DMS53 (cell line): ENCODE data around the gene NR1D1.

ENCODE experiments used
- DNase-seq: peaks from one replicate; lab custom pipeline; 2025; lab: John Stamatoyannopoulos, UW

Gene NR1D1

DNA sequence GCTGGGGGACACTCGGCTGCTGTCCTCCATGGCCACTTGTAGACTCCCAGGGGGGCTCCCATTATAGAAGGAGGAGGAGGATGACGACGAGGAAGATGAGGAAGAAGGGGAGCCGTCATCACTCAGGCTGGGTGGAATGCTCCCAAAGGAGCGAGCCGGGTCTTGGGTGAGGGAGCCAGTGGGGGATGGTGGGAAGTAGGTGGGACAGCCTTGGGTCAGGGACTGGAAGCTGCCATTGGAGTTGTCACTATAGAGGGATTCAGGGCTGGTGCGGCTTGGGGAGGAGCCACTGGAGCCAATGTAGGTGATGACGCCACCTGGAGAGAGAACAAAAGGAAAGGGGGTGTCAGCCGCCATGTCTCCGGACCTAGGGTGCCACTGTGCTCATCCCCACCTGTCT lies 3.3 kb downstream of the NR1D1 start:
- DNase-seq = no peak

DNA sequence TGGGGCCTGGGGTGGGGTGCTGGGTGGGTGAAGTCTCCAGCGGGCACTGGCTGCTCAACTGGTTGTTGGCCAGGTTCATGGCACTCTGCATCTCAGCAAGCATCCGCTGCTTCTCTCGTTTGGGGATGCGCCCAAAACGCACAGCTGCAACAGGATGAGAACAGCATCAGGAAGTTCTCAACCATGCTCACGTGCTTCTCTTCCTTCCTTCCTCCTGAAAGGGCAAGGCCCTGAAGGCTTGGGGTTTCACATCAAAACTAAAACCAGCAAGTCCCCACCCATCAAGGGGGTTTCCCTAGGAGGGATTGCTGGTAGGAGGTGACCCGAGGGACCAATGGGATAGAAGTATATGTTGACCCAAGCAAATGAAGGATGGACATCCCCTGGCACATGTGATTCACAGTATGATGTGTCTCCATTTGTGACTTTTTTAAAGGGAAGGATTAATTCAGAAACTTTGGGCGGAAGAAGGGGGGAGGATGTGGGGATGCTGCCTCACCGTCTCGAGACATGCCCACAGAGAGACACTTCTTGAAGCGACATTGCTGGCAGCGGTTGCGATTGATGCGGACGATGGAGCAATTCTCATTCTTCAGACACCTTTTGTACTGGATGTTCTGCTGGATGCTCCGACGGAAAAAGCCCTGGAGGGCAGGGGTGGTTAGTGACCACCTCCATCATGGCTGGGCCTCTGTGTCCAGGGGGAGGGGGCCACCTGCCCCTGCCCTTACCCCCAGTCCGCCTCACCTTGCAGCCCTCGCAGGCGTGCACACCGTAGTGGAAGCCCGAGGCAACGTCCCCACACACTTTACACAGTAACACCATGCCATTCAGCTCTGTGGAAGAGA lies 4.2 kb downstream of the NR1D1 start:
- DNase-seq = no peak

DNA sequence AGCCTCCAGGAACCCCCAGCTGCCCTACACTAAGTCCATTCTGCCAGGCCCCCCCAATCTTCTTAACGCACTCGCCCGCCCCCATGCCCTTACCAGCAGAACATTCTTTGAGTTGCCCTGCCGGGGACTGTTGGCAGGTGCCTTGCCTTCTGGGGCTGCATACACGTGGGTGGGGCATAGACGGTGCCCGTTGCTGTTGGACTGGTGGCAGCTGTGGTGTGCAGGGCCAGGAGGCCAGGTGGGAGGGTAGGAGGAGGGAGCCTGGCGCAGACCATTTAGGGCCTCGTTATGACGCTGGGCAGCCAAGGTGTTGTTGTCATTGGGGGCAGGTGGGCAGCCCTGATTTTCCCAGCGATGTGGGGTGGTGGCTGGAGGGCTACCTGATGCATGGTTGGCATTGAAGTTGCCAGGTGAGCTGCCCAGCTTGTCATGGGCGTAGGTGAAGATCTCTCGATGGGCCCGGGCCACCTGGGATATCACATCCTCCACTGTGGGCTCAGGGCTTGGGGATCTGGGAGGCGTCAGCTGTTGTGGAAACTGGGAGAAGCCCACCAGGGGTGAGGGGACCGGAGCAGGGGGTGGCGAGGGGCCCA lies 4.9 kb downstream of the NR1D1 start:
- no peak for DNase-seq

DNA sequence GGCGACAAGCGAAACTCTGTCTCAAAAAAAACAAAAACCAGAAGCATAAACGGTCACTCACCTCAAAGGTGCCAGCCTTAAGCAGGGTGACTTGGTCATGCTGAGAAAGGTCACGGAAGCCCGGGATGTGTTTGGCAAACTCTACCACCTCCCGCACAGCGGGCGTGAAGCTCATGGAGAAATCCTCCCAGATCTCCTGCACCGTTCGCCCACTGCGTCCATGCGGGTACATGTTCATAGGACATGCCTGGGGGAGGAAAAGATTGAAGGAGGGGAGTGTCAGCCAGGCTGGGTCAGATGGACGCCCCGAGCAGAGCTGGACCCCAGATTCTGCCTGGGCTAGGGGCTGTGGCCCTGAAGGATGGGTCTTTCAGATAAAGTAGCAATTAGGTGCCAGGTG lies 5.5 kb downstream of the NR1D1 start:
- no peak for DNase-seq

DNA sequence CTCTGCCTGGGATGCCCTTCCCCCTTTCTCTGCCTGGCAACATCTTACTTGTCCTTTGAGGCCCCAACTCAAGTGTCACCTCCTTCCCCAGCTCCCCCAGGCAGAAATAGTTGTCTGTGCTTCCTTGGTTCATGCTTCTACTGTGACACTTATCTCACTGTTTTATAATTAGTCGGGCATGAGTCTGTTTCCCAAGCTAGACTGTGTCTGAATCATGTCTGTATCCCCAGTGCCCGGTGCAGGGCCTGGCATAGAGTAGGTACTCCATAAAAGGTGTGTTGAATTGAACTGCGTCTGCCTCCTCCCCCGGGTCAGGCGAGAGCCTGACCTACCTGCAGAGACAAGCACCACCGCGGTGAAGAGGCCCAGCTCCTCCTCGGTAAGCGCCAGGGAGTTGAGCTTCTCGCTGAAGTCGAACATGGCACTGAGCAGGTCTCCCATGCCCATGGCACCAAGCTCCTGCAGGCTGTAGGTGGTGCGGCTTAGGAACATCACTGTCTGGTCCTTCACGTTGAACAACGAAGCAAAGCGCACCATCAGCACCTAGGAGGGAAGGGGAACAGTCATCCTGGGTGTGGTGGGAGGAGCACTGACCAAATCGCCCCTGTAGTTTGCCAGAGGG lies 6.7 kb downstream of the NR1D1 start:
- DNase-seq = no peak

DNA sequence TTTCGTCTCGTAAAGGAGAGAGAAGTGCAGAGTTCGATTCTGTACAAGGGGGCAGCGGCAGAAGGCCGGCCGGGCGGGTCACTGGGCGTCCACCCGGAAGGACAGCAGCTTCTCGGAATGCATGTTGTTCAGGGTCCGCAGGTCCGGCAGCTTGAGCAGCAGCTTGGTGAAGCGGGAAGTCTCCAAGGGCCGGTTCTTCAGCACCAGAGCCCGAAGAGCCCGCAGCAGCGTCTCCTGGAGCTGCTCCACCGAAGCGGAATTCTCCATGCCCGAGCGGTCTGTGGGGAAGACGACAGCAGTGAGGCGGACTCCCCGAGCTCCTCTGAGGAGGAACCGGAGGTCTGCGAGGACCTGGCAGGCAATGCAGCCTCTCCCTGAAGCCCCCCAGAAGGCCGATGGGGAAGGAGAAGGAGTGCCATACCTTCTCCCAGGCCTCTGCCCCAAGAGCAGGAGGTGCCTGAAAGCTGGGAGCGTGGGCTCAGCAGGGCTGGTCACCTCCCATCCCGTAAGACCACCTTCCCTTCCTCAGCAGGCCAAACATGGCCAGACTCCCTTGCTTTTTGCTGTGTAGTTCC lies 7.3 kb downstream of the NR1D1 start:
- no peak for DNase-seq

DNA sequence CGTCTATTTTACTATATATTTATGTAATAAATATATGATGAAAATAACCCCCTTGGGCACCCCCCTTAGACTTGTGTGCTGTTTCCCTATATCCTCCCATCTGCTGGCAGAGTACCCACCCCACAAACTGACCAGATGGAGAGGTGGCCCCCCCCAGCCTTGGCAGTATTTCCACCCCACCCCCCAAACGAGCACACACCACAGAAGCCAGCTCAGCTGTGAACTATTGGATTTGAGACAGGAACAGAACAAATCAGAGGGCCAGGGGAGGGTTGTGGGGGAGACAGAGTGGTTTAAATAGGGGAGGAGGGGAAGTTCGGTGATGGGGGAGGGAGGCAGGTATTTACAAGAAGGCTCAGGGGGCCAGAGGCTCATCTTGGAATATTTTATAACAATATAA lies 7.8 kb downstream of the NR1D1 start:
- no peak for DNase-seq

DNA sequence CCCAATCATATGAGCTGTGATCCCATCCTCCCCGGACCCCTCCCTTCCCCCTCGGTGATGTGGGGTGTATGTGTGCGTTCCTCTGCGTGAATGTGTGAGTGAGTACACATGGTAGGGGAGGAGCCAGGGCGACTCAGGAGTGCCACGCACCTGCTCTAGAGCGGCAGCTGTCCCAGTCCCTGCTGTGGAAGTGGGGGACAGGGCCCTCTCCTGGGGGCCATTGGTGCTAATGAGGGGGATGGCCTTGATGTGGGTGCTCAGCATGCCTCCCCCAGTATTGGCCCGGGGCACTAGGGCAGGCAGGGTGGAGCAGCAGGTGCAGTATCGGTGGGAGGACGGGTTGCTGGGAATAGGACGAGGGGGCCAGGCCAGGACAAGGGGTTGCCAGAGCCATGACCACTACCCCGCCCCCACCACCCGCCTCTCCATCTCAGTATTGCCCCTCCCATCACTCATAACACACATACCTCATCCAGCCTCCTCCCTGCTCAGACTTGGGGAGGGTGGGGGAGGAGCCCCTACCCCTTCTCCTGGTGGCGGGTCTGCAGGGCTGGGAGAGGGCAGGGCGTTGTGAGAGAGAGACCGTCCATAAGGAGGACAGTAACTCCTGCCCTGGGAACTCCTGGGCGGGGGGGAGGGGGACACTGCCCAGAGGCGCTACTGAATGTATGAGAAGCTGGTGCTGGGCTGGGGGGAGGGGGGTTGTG lies 8.5 kb downstream of the NR1D1 start:
- peak; percentile 37 for DNase-seq

DNA sequence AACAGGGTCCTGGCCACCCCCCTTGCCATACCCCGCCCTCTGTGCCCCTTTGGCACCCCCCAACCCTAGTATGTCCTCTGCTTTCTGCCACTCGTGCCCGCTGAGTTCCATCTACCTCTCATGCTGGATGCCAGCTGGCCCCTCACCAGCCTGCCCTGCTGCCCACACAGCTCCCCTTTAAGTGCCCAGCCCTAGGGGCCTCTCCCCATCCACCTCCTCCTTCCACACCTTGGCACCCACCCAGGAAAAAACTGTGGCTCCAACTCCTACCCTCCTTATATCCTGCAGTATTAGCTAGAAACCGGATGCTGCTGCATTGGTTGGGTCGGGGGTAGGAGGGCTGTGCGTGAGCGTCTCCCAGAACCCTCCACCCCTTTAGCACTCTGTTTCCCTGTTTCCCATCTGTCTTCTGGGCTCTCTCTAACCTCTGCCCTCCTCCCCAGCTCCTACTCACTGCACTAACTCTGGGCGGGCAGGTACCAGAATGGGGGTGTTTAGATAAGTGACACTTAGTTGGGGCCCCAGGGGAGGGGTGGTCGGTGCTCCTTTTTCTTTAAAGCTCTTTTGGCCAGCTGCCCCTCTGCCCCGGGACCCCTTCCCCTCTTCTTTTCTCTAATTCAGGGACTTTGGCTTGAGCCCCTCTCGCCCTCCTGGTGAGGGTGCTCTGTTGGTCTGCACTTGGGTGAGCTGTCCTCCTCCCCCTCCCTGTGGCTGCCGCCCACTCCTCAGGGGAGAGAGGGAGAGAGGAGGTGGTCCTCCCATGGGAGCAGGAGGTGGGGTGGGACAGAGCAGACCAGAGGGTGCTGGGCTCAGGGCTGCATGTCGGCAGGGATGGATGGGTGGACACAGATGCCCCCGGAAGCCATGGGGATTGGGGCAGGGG lies 9.9 kb downstream of the NR1D1 start:
- no peak for DNase-seq

DNA sequence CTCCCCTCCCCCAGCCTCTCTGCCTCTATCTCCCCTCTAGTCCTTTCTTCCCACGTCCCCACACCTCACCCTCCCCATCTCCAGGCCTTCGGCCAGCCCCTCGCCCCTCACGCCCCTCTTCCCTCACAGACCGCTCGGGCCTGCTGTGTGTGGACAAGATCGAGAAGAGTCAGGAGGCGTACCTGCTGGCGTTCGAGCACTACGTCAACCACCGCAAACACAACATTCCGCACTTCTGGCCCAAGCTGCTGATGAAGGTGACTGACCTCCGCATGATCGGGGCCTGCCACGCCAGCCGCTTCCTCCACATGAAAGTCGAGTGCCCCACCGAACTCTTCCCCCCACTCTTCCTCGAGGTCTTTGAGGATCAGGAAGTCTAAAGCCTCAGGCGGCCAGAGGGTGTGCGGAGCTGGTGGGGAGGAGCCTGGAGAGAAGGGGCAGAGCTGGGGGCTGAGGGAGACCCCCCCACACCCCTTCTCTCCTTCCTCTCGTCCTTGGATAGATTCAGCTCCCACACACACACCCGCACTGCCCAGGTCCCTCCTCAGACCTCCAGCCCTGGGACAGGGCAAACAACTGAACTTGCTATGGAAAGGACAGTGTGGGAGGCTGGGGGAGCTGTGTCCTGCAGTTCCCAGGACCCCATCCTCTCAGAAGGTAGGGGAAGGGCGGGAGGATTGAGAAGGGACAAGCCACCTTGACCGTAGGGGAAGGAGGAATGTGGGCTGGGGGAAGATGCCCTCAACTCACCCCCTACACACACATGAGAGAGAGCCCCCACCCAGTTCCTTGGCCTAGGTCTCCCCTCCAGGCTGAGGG lies 11.1 kb downstream of the NR1D1 start:
- DNase-seq = no peak

DNA sequence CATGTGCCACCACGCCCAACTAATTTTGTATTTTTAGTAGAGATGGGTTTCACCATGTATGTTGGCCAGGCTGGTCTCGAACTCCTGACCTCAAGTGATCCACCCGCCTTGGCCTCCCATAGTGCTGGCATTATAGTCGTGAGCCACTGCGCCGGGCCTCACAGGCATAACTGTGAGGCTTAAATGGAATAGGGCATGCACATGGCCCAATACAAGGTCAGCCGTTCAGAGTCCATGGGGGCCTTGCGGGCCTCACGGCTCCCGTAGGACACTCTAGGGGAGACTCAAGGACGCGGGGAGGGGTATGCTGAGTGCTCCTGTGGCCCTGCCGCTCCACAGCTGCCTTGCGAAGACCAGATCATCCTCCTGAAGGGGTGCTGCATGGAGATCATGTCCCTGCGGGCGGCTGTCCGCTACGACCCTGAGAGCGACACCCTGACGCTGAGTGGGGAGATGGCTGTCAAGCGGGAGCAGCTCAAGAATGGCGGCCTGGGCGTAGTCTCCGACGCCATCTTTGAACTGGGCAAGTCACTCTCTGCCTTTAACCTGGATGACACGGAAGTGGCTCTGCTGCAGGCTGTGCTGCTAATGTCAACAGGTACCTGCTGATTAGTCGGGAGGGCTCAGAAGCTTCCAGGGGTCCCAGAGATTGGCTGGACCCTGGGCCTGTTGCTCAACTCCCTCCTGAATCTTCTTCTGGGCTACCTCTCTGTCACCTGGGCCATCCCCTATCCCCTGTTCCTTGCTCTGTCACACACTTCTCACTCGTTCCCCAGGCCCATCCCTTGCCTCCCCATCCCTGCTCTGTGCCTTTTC lies 12.3 kb downstream of the NR1D1 start:
- DNase-seq = no peak

DNA sequence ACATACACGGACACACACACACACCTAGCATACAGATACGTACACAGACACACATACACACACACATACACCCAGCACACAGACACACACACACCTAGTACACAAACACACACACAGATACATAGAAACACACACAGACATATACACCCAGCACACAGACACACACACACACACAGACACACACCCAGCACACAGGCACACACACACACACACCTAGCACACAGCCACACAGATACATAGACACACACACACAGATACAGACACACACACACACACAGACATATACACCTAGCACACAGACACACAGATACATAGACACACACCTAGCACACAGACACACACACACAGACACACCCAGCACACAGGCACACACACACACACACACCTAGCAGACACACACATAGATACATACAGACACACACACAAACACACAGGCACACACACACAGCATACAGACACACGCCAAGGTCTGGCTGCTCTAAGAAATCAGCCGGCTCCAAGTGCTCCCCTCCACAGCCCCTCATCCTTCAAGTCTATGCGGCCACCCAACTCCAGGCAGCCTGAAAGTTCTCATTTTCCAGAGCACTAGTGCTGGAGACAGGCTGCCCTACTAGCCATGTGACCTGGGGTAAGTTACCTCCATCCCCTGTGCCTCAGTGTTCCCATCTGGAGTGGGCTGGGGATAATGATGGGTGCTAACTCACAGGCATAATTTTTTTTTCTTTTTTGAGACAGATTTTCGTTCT lies 13.2 kb downstream of the NR1D1 start:
- no peak for DNase-seq

DNA sequence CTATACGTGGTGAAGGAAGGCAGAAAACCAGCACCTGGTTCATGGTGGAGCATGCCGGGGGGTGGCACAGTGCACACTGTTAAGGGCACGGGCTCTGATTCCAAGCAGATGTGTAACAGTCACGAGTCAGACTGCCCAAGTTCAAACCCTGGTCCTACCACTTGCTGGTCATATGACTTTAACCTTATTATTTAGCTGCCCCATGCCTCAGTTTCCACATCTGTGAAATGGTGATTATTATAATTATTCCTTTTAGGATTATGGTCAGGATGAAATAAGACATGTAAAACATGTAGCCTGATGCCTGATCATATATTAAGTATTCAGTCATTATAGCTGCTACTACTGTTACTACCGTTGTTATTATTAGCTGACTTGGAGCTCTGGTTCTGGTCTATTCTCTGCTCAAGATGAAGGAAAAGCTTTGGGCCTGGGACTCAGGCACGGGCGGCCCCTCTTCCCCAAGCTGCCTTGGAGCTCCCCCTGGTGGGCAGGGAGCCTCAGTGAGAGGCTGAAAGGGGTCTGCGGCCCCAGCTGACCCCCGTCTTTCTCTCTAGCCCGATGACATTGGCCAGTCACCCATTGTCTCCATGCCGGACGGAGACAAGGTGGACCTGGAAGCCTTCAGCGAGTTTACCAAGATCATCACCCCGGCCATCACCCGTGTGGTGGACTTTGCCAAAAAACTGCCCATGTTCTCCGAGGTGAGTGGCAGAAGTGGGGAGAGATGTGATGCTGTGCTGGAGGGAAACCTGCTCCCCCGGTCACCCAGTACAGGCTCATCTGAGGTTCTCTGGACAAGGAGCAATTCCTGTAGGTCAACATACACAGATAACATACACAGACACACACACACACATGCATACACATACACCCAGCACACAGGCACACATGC lies 14.0 kb downstream of the NR1D1 start:
- peak; percentile 63 for DNase-seq

DNA sequence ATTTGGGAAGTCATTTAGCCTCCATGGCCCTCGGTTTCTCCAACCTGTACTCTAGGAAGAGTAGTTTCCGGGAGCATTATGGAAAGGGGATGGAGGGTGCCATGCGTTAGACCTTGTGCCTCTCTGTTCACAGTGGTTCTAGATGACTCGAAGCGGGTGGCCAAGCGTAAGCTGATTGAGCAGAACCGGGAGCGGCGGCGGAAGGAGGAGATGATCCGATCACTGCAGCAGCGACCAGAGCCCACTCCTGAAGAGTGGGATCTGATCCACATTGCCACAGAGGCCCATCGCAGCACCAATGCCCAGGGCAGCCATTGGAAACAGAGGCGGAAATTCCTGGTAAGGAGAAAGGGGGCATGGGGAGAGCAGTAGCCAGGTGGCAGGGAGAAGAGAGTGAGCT lies 15.9 kb downstream of the NR1D1 start:
- no peak for DNase-seq

DNA sequence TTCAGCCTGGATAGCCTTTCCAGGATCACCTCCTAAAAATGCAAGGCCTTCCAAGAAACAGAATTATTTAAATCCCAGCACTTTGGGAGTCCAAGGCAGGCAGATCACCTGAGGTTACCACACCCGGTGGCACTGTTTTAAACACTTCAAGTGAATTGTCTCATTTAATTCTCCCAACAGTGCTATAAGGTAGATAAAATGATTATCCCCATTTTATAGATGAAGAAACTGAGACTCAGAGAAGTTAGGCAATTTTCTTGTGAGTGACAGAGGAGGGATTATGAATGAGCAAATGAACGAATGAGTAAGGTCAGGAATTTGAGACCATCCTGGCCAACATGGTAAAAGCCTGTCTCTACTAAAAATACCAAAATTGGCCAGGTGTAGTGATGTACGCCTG lies 20.8 kb downstream of the NR1D1 start:
- no peak for DNase-seq

DNA sequence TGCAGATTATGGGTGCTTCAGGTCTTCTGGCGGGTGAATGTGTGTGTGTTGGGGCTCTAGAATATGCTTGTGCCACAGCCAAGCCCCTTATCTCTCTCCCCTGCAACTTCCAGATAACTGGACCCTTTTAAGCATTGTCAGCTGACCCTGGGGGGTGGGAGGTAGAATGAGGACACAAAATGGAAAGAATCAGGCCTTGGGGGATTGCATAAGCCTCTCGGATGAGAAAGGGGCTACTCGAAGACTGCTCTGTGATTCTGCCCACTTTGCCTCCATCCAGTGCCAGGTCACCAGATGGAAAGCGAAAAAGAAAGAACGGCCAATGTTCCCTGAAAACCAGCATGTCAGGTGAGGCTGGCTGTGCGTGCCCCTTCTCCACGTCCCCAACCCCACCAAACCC lies 23.8 kb downstream of the NR1D1 start:
- no peak for DNase-seq

DNA sequence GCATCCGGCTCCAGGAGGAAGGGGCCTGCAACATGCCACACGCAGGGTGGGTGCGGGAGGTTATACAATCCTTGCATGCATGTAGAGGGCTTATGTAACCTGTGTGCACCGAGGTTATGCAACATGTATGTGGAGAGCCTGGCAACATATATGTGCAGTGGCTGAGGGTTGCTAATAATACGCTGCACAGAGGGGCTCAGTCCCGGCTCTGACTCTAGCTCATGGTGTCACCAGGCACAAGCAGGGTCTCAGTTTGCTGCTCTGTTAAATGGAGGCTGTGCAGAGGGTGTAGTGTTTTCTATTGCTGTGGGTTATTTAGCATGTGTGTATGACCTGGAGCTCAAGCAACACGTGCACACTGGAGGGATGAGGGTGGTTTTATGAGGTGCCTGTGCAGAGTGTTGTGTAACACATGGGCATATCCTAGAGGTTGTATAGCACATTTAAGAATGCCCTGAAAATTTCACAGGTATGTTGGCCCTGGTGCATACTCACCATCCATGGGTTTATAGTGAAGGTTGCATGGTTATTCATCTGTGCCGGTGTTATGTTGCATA lies 24.4 kb downstream of the NR1D1 start:
- DNase-seq = no peak
